WTC11 (cell line): ENCODE data around the gene RILPL1. TPM values are rescaled to one million over a fixed set of nuclear protein-coding genes. Genes with fewer than 3 reads are reported as not detected.
A peak's percentile ranks its signal among the peaks of the same experiment; 100 is the strongest.

Experiments used
- ATAC-seq: fragments of 200-7000 bp; cut with Tn5 transposase; 2 replicates; pipeline ENCODE4 v1.10.0; 2021; ENCODE audit warnings: mild to moderate bottlenecking, moderate library complexity
- Bru-seq: library from RNA; stranded (reverse); fragments of 400-500 nt; gene quantifications from one replicate; lab custom pipeline; 2021; lab: Mats Ljungman, UMichigan
- CTCF ChIA-PET: fragments of 300-600 bp; sonication (Branson Sonifier 250); formaldehyde crosslinking; loops from one replicate; lab custom pipeline; 2021; ENCODE audit warnings: antibody characterized with exemption; lab: Charles Lee
- POLR2A ChIA-PET: fragments of 350-600 bp; sonication (Branson Sonifier 250); formaldehyde crosslinking; loops from one replicate; lab custom pipeline; 2021; ENCODE audit warnings: antibody characterized with exemption; lab: Charles Lee
- DNase-seq: peaks from one replicate; pipeline ENCODE4 v3.0.0; 2021; ENCODE audit warnings: low spot score
- H3K27ac Mint-ChIP-seq: 2 replicates; pipeline ENCODE4 v1.8.0; 2021; ENCODE audit warnings: mixed read lengths
- H3K27me3 Mint-ChIP-seq: 2 replicates; pipeline ENCODE4 v1.8.0; 2021; ENCODE audit warnings: low read depth, mild to moderate bottlenecking, moderate library complexity, mixed read lengths
- H3K36me3 Mint-ChIP-seq: 2 replicates; pipeline ENCODE4 v1.8.0; 2021; ENCODE audit warnings: mixed read lengths
- H3K4me1 Mint-ChIP-seq: 2 replicates; pipeline ENCODE4 v1.8.0; 2022; ENCODE audit warnings: mixed read lengths
- H3K4me3 Mint-ChIP-seq: 2 replicates; pipeline ENCODE4 v1.8.0; 2021; ENCODE audit warnings: mild to moderate bottlenecking, moderate library complexity, mixed read lengths
- H3K9me3 Mint-ChIP-seq: 2 replicates; pipeline ENCODE4 v1.8.0; 2021; ENCODE audit warnings: mixed read lengths
- ATF1 ChIP-seq: sonication (generic); formaldehyde crosslinking; IDR thresholded peaks from 2 replicates; pipeline ENCODE4 v1.8.1; 2023; ENCODE audit warnings: mild to moderate bottlenecking, moderate library complexity, missing genetic modification reagents
- CREM ChIP-seq: sonication (generic); formaldehyde crosslinking; IDR thresholded peaks from 2 replicates; pipeline ENCODE4 v1.8.1; 2022; ENCODE audit warnings: mild to moderate bottlenecking, missing genetic modification reagents, moderate library complexity
- CTCF ChIP-seq: fragments of 200-600 bp; IDR thresholded peaks from 2 replicates; pipeline ENCODE4 v1.8.0; 2022; ENCODE audit warnings: antibody characterized with exemption
- E2F5 ChIP-seq: sonication (generic); formaldehyde crosslinking; IDR thresholded peaks from 2 replicates; pipeline ENCODE4 v1.8.1; 2022; ENCODE audit warnings: mild to moderate bottlenecking, moderate library complexity, missing genetic modification reagents
- FOXJ3 ChIP-seq: sonication (generic); formaldehyde crosslinking; IDR thresholded peaks from 2 replicates; pipeline ENCODE4 v1.9.0; 2021; ENCODE audit warnings: missing genetic modification reagents, mild to moderate bottlenecking, borderline replicate concordance
- HMGA2 ChIP-seq: fragments of 250-450 bp; sonication (Bioruptor Pico); IDR thresholded peaks from 2 replicates; pipeline ENCODE4 v1.4.0; 2021; ENCODE audit warnings: mild to moderate bottlenecking, moderate library complexity
- HMGXB4 ChIP-seq: sonication (generic); formaldehyde crosslinking; IDR thresholded peaks from 2 replicates; pipeline ENCODE4 v1.8.1; 2023; ENCODE audit warnings: mild to moderate bottlenecking, moderate library complexity, missing genetic modification reagents
- MYBL2 ChIP-seq: sonication (generic); formaldehyde crosslinking; IDR thresholded peaks from 2 replicates; pipeline ENCODE4 v1.8.1; 2023; ENCODE audit warnings: mild to moderate bottlenecking, moderate library complexity, missing genetic modification reagents
- PREB ChIP-seq: sonication (generic); formaldehyde crosslinking; IDR thresholded peaks from 2 replicates; pipeline ENCODE4 v1.8.1; 2022; ENCODE audit warnings: mild to moderate bottlenecking, missing genetic modification reagents, moderate library complexity, borderline replicate concordance
- PRRX2 ChIP-seq: fragments of 250-450 bp; sonication (Bioruptor Pico); IDR thresholded peaks from 2 replicates; pipeline ENCODE4 v1.8.0; 2021; ENCODE audit warnings: mild to moderate bottlenecking
- SMAD3 ChIP-seq: sonication (generic); formaldehyde crosslinking; IDR thresholded peaks from 2 replicates; pipeline ENCODE4 v1.8.0; 2022; ENCODE audit warnings: missing genetic modification reagents, mild to moderate bottlenecking, borderline replicate concordance
- SOX15 ChIP-seq: fragments of 250-450 bp; sonication (Bioruptor Pico); IDR thresholded peaks from 2 replicates; pipeline ENCODE4 v1.9.0; 2021; ENCODE audit warnings: mild to moderate bottlenecking
- SP1 ChIP-seq: sonication (generic); formaldehyde crosslinking; conservative IDR thresholded peaks from 2 replicates; pipeline ENCODE4 v1.8.1; 2022; ENCODE audit warnings: missing genetic modification reagents
- TEAD4 ChIP-seq: sonication (generic); formaldehyde crosslinking; IDR thresholded peaks from 2 replicates; pipeline ENCODE4 v1.8.0; 2022; ENCODE audit warnings: mild to moderate bottlenecking, missing genetic modification reagents
- ZMAT4 ChIP-seq: fragments of 250-450 bp; sonication (Bioruptor Pico); IDR thresholded peaks from 2 replicates; pipeline ENCODE4 v1.9.0; 2021; ENCODE audit warnings: mild to moderate bottlenecking
- ZNF512 ChIP-seq: sonication (generic); formaldehyde crosslinking; IDR thresholded peaks from 2 replicates; pipeline ENCODE4 v1.8.1; 2022; ENCODE audit warnings: missing genetic modification reagents, borderline replicate concordance
- long read RNA-seq, 3 experiments: library from RNA in 1 of 3; library from capped mRNA in 1 of 3; library from polyadenylated mRNA in 1 of 3; unstranded in 2 of 3; stranded (forward) in 1 of 3; transcript quantifications; one replicate each; pipeline ENCODE4 v2.0.0, GENCODE V29; 2021
- total RNA-seq: library from RNA; stranded (reverse); gene quantifications from 3 replicates; pipeline ENCODE4 v1.2.3, GENCODE V29; 2021

RILPL1 gene
- total RNA-seq (8.2 to 10.6 TPM (median 10.1 TPM) in 3 replicates), Bru-seq, nascent RNA (percentile 50 among the genes with signal in this experiment)
- long read RNA-seq, experiment 1, transcript RILPL1-202 (7 exons, 3,932 nt), result major isoform, 18 of 24 reads
- long read RNA-seq, experiment 1, partial matches to known transcripts, result 0 of 24 reads
- long read RNA-seq, experiment 1, other reads (novel, unspliced or antisense), result 6 of 24 reads
- long read RNA-seq, experiment 2, partial matches to known transcripts, result 4 of 23 reads
- long read RNA-seq, experiment 2, other reads (novel, unspliced or antisense), result 17 of 23 reads
- long read RNA-seq, experiment 3, result 0 reads

GRCh38 chr12:123533672-123534643 lies at the start of gene RILPL1:
Gene RILPL1, minus strand, starts transcription at chr12:123533719. Its CDS starts 237 bp downstream, at chr12:123533482.
- peak within 1 kb of the TSS; percentile 84 for H3K4me3 Mint-ChIP-seq
- no peaks in the 10 kb centered on the region for H3K9me3 Mint-ChIP-seq
- peak within 1 kb of the TSS; percentile 70; the same call in 1 of the 2 replicates for H3K27ac Mint-ChIP-seq
- CTCF ChIA-PET, result interaction anchor here (1.1 kb wide), 1 partner anchor 48 kb away, joined by 4 read pairs; no protein-coding TSS in a partner anchor
- peak; percentile 69 for ATAC-seq
- no peak for TF ChIP-seq TEAD4 (CRISPR knock-in tag)
- TF ChIP-seq FOXJ3, result no peak
- TF ChIP-seq MYBL2, result no peak
- no peak for TF ChIP-seq SMAD3 (CRISPR knock-in tag)
- 0 out of 2 replicates have a peak, but pooled peaks have one; percentile 35 for TF ChIP-seq ZNF512
- peak; percentile 36; the same call in 1 of the 2 replicates for TF ChIP-seq CTCF
- TF ChIP-seq SOX15, result no peak
- no peak for TF ChIP-seq ATF1 (CRISPR knock-in tag)
- TF ChIP-seq E2F5, result no peak
- TF ChIP-seq CREM, result no peak
- no peak for TF ChIP-seq PRRX2
- peak; percentile 32; the same call in 1 of the 2 replicates for TF ChIP-seq HMGXB4 (CRISPR knock-in tag)
- no peak for TF ChIP-seq ZMAT4
- no peak for TF ChIP-seq PREB
- TF ChIP-seq HMGA2 (CRISPR knock-in tag), result no peak
- peak; percentile 45; the same call in 1 of the 2 replicates for TF ChIP-seq SP1 (CRISPR knock-in tag)
- TF ChIP-seq, all 79 proteins: peak for 4
- no peaks in the 10 kb centered on the region for H3K36me3 Mint-ChIP-seq
- peaks cover 34% of the 10 kb centered on the region for H3K27me3 Mint-ChIP-seq
- POLR2A ChIA-PET, result interaction anchor here (0.9 to 1.8 kb wide), 2 partner anchors 50 to 301 kb away, joined by 5 to 8 read pairs; partner anchors contain the start of genes MPHOSPH9, MTRFR and TMED2
- H3K4me1 Mint-ChIP-seq, result peaks cover 4% of the 10 kb centered on the region
- DNase-seq, result peak; percentile 61
